ENCODE data around the gene RABGAP1. TPM values are rescaled to one million over a fixed set of nuclear protein-coding genes. Genes with fewer than 3 reads are reported as not detected.

The RABGAP1 gene
- polyA plus RNA-seq, 1 of the 3 experiments (the other 2 are of a cell fraction), result 20.2 TPM

DNA sequence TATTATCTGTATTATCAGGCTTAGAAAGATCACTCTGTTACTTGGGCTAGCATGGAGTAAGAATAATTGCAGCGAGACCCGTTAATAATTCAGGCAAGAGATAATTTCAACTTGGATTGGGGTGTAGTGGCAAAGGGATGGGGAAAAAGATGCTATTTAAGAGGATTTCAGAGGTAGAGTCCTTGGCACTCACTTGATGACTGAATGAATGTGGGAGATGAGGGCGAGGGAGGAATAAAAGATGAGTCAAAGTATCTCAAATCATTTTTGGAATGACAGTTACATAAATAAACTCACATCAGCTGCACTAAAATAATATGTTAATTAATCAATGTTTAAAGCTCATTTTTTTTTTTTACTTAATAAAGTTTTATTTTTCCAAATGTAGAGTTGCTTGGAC lies 88.2 kb downstream of the RABGAP1 start:
- Histone ChIP-seq H4K20me1 (ENCODE audit: insufficient read depth) (no peaks in the 10 kb centered on the region), H3K4me1 (ENCODE audit: control insufficient read depth in 1 of 2, insufficient read depth in 2 of 2, low read depth in 1 of 2, low read length in 1 of 2) (no peaks in the 10 kb centered on the region; a peak in 2 of 4 replicates), H3K9me3 (no peaks in the 10 kb centered on the region), H3K27ac (ENCODE audit: low read depth in 2 of 2, low read length in 1 of 2) (no peak overlapping the region), H3K4me3 (ENCODE audit: low read depth in 2 of 2, low read length in 1 of 2) (no peak overlapping the region), H3K9me2 (no peaks in the 10 kb centered on the region), H3K79me2 (ENCODE audit: insufficient read depth) (no peaks in the 10 kb centered on the region; the same call in 1 of the 2 replicates), H3K9ac (no peak overlapping the region), H2AFZ (ENCODE audit: low read depth) (no peak overlapping the region), H3K4me2 (no peak overlapping the region), H3F3A (replicated peaks; ENCODE audit: insufficient read depth) (no peaks in the 10 kb centered on the region), H3K36me3 (replicated peaks in 1 of 2; ENCODE audit: control insufficient read depth in 1 of 2, insufficient read depth in 2 of 2, low read length in 1 of 2) (peaks cover 37 to 42% of the 10 kb centered on the region in 2 experiments), H3K27me3 (ENCODE audit: insufficient read depth) (no peaks in the 10 kb centered on the region)
- TF ChIP-seq ELF1 (IDR thresholded peaks at IDR 0.05) (no peak), GABPA (IDR thresholded peaks at IDR 0.05; ENCODE audit: low read depth) (no peak), NRF1 (IDR thresholded peaks at IDR 0.05; ENCODE audit: low read depth, low read length) (no peak), SIN3A (IDR thresholded peaks at IDR 0.05; ENCODE audit: borderline replicate concordance, low read depth, low read length) (no peak), MEF2A (IDR thresholded peaks at IDR 0.05; ENCODE audit: borderline replicate concordance, low read depth) (no peak), FOXM1 (IDR thresholded peaks at IDR 0.05; ENCODE audit: low read depth) (no peak), NFIC (IDR thresholded peaks at IDR 0.05; ENCODE audit: borderline replicate concordance) (no peak), JUND (IDR thresholded peaks at IDR 0.05) (no peak), TEAD4 (IDR thresholded peaks at IDR 0.05; ENCODE audit: borderline replicate concordance, insufficient read depth) (no peak), POLR2AphosphoS5 (IDR thresholded peaks at IDR 0.05; ENCODE audit: low read depth, low read length) (no peak), RAD21 (IDR thresholded peaks at IDR 0.05; ENCODE audit: low read length) (no peak), RXRA (IDR thresholded peaks at IDR 0.05; ENCODE audit: borderline replicate concordance, low read depth) (no peak), TAF1 (IDR thresholded peaks at IDR 0.05; ENCODE audit: borderline replicate concordance, low read depth, low read length) (no peak), RFX5 (IDR thresholded peaks at IDR 0.05; ENCODE audit: low read length) (no peak)
- TF ChIP-seq, protein P1, sequence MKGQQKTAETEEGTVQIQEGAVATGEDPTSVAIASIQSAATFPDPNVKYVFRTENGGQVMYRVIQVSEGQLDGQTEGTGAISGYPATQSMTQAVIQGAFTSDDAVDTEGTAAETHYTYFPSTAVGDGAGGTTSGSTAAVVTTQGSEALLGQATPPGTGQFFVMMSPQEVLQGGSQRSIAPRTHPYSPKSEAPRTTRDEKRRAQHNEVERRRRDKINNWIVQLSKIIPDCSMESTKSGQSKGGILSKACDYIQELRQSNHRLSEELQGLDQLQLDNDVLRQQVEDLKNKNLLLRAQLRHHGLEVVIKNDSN (IDR thresholded peaks at IDR 0.05; ENCODE audit: borderline replicate concordance, low read depth), result no peak
- TF ChIP-seq, protein P2, sequence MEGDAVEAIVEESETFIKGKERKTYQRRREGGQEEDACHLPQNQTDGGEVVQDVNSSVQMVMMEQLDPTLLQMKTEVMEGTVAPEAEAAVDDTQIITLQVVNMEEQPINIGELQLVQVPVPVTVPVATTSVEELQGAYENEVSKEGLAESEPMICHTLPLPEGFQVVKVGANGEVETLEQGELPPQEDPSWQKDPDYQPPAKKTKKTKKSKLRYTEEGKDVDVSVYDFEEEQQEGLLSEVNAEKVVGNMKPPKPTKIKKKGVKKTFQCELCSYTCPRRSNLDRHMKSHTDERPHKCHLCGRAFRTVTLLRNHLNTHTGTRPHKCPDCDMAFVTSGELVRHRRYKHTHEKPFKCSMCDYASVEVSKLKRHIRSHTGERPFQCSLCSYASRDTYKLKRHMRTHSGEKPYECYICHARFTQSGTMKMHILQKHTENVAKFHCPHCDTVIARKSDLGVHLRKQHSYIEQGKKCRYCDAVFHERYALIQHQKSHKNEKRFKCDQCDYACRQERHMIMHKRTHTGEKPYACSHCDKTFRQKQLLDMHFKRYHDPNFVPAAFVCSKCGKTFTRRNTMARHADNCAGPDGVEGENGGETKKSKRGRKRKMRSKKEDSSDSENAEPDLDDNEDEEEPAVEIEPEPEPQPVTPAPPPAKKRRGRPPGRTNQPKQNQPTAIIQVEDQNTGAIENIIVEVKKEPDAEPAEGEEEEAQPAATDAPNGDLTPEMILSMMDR (IDR thresholded peaks at IDR 0.05), result no peak
- TF ChIP-seq, protein P3, sequence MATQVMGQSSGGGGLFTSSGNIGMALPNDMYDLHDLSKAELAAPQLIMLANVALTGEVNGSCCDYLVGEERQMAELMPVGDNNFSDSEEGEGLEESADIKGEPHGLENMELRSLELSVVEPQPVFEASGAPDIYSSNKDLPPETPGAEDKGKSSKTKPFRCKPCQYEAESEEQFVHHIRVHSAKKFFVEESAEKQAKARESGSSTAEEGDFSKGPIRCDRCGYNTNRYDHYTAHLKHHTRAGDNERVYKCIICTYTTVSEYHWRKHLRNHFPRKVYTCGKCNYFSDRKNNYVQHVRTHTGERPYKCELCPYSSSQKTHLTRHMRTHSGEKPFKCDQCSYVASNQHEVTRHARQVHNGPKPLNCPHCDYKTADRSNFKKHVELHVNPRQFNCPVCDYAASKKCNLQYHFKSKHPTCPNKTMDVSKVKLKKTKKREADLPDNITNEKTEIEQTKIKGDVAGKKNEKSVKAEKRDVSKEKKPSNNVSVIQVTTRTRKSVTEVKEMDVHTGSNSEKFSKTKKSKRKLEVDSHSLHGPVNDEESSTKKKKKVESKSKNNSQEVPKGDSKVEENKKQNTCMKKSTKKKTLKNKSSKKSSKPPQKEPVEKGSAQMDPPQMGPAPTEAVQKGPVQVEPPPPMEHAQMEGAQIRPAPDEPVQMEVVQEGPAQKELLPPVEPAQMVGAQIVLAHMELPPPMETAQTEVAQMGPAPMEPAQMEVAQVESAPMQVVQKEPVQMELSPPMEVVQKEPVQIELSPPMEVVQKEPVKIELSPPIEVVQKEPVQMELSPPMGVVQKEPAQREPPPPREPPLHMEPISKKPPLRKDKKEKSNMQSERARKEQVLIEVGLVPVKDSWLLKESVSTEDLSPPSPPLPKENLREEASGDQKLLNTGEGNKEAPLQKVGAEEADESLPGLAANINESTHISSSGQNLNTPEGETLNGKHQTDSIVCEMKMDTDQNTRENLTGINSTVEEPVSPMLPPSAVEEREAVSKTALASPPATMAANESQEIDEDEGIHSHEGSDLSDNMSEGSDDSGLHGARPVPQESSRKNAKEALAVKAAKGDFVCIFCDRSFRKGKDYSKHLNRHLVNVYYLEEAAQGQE (IDR thresholded peaks at IDR 0.05; ENCODE audit: low read depth, low read length), result no peak
- TF ChIP-seq, protein P4, sequence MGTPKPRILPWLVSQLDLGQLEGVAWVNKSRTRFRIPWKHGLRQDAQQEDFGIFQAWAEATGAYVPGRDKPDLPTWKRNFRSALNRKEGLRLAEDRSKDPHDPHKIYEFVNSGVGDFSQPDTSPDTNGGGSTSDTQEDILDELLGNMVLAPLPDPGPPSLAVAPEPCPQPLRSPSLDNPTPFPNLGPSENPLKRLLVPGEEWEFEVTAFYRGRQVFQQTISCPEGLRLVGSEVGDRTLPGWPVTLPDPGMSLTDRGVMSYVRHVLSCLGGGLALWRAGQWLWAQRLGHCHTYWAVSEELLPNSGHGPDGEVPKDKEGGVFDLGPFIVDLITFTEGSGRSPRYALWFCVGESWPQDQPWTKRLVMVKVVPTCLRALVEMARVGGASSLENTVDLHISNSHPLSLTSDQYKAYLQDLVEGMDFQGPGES (IDR thresholded peaks at IDR 0.05; ENCODE audit: low read depth, low read length), result no peak
- 96% methylated on average over 3 of the region's 3 CpGs for WGBS (ENCODE audit: low lambda C conversion rate)
- CTCF ChIA-PET, result interaction anchor here (1.5 kb wide), 1 partner anchor 321 kb away, joined by 5 read pairs; no protein-coding TSS in a partner anchor
- DNase-seq, result no peak
- POLR2A ChIA-PET, result no interaction called here
